NT2/D1 (cell line): ENCODE measurements around the gene MAN2A1.

ENCODE experiments used
- DNase-seq: peaks from one replicate; pipeline ENCODE4 v3.0.0-alpha.2; 2011; ENCODE audit warnings: low read depth, low spot score
- H3K27me3 ChIP-seq: 2 replicates; pipeline ENCODE4 v1.6.0; 2011; ENCODE audit warnings: mild to moderate bottlenecking; ENCODE audit not compliant: insufficient read length, insufficient read depth
- H3K36me3 ChIP-seq: 2 replicates; pipeline ENCODE4 v1.6.1; 2011; ENCODE audit warnings: mild to moderate bottlenecking, low read length, mixed read lengths; ENCODE audit not compliant: insufficient read depth, insufficient read length
- H3K4me1 ChIP-seq: 2 replicates; pipeline ENCODE4 v1.5.1; 2011; ENCODE audit not compliant: insufficient read depth, insufficient read length
- H3K4me3 ChIP-seq: 2 replicates; pipeline ENCODE4 v1.5.1; 2011; ENCODE audit warnings: low read depth; ENCODE audit not compliant: insufficient read length
- H3K9ac ChIP-seq: 2 replicates; pipeline ENCODE4 v1.6.0; 2011; ENCODE audit warnings: low read depth; ENCODE audit not compliant: insufficient read length
- H3K9me3 ChIP-seq: 2 replicates; pipeline ENCODE4 v1.5.1; 2011; ENCODE audit warnings: mild to moderate bottlenecking, low read length; ENCODE audit not compliant: insufficient read depth
- SUZ12 ChIP-seq: IDR thresholded peaks from 2 replicates; pipeline ENCODE4 v1.6.1; 2011; ENCODE audit not compliant: insufficient read length, insufficient read depth; ENCODE audit errors: extremely low read depth
- YY1 ChIP-seq: IDR thresholded peaks from 2 replicates; pipeline ENCODE4 v1.6.1; 2011; ENCODE audit not compliant: insufficient read length, insufficient read depth
- ZNF274 ChIP-seq: IDR thresholded peaks from 2 replicates; pipeline ENCODE4 v1.6.1; 2011; ENCODE audit warnings: mild to moderate bottlenecking, low read depth, low read length

The MAN2A1 gene

GRCh38 chr5:109868737-109869136 is 179.0 kb downstream of the MAN2A1 start:
- H3K27me3 ChIP-seq = no peaks in the 10 kb centered on the region
- no peak for DNase-seq
- H3K4me3 ChIP-seq = no peak overlapping the region
- peaks cover 3% of the 10 kb centered on the region for H3K4me1 ChIP-seq
- TF ChIP-seq YY1 (no peak), SUZ12 (no peak), ZNF274 (no peak)
- H3K9ac ChIP-seq = no peak overlapping the region
- no peaks in the 10 kb centered on the region for H3K9me3 ChIP-seq
- peaks cover 11% of the 10 kb centered on the region for H3K36me3 ChIP-seq

DNA sequence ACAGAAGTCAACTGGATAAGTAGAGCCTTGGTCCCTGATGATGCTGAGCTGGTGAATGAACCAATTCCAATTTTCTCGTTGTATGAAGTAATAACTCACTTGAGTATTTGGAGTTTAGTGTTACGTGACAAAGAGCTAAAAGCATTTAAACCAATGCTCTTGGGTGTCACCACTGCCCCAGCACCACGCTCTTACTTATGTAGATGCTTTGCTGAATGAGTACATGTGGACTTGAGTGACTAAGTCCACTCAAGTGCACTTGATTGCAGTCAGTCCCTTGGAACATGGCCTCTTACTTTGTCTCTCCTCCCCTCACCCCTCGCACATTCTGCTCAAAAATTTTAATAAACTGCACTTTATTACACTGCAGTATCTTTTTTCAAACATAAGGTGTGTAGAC is 184.0 kb downstream of the MAN2A1 start:
- TF ChIP-seq YY1 = no peak
- H3K9me3 ChIP-seq = no peaks in the 10 kb centered on the region

GRCh38 chr5:109874108-109874507 is 184.4 kb downstream of the MAN2A1 start:
- no peak for TF ChIP-seq SUZ12
- no peak for TF ChIP-seq ZNF274
- TF ChIP-seq YY1 = no peak
- DNase-seq = no peak
- Histone ChIP-seq H3K27me3 (no peaks in the 10 kb centered on the region), H3K4me1 (no peaks in the 10 kb centered on the region), H3K36me3 (no peaks in the 10 kb centered on the region), H3K4me3 (no peak overlapping the region), H3K9ac (no peak overlapping the region), H3K9me3 (no peaks in the 10 kb centered on the region)

More for the DNA sequence above, 184.0 kb downstream of the MAN2A1 start:
- no peak for DNase-seq
- H3K9ac ChIP-seq = no peak overlapping the region
- H3K4me3 ChIP-seq = no peak overlapping the region
- no peaks in the 10 kb centered on the region for H3K4me1 ChIP-seq
- no peaks in the 10 kb centered on the region for H3K27me3 ChIP-seq
- H3K36me3 ChIP-seq = no peaks in the 10 kb centered on the region

GRCh38 chr5:109876030-109876725 is 186.5 kb downstream of the MAN2A1 start:
- no peaks in the 10 kb centered on the region for H3K36me3 ChIP-seq
- no peaks in the 10 kb centered on the region for H3K27me3 ChIP-seq
- no peaks in the 10 kb centered on the region for H3K9me3 ChIP-seq
- H3K4me1 ChIP-seq = no peaks in the 10 kb centered on the region
- no peak overlapping the region for H3K9ac ChIP-seq
- no peak for TF ChIP-seq SUZ12
- no peak for TF ChIP-seq YY1
- TF ChIP-seq ZNF274 = no peak
- DNase-seq = no peak
- H3K4me3 ChIP-seq = no peak overlapping the region

DNA sequence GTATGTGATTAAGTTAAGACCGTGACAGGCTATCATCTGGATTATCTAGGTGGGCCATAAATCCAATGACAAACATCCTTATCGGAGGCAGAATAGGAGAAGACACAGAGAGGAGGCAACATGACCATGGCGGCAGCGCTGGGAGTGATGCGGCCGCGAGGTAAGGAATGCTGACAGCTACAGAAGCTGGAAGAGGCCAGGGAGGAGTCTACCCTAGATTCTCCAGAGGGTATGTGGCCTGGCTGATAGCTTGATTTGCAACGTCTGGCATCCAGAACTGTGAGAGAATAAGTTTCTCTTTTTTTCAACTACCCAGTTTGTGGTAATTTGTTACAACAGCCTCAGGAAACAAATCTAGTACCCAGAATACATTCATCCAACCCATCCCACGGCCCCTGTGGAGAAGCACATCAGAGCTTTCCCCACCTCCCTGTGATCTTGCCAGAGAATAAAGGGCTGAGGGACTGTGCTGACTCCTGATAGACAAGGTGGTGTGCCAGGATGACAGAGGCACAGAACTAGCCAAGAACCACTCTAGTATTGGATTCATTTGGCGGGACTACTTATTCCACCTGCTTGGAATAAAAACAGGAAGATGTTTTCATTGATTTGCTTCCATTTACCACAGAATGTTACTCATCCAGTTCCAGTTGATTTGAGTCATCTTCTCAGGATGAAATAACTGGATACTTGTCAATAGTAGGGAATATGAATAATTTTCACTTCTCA is 187.4 kb downstream of the MAN2A1 start:
- Histone ChIP-seq H3K27me3 (no peaks in the 10 kb centered on the region), H3K9me3 (no peaks in the 10 kb centered on the region), H3K4me1 (no peaks in the 10 kb centered on the region), H3K9ac (no peak overlapping the region), H3K36me3 (no peaks in the 10 kb centered on the region), H3K4me3 (no peak overlapping the region)
- TF ChIP-seq SUZ12 (no peak), YY1 (no peak)
- DNase-seq = no peak

- Histone ChIP-seq H3K27me3 (no peaks in the 10 kb centered on the region), H3K36me3 (no peaks in the 10 kb centered on the region), H3K4me1 (no peaks in the 10 kb centered on the region), H3K4me3 (no peak overlapping the region), H3K9ac (no peak overlapping the region), H3K9me3 (no peaks in the 10 kb centered on the region)
- no peak for DNase-seq
- no peak for TF ChIP-seq ZNF274
- TF ChIP-seq SUZ12 = no peak
- no peak for TF ChIP-seq YY1
Measured at GRCh38 chr5:109877670-109878045, 187.9 kb downstream of the MAN2A1 start.

DNA sequence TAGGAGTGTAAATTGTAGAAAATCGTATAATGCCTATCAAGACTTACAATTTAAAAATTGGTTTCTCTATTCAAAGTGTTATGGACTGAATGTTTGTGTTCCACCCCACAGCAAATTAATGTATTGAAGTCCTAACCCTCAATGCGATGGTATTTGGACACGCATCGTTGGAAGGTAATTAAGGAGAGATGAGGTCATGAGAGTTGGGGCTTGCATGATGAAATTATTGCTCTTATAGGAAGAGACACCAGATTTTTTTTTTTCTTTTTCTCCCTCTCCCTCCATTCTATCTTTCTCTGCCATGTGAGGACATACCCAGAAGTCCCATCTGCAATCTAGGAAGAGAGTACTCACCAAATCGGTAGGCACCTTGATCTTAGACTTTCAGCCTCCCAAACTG is 189.2 kb downstream of the MAN2A1 start:
- Histone ChIP-seq H3K36me3 (no peaks in the 10 kb centered on the region), H3K9ac (no peak overlapping the region)

More for the DNA sequence above, 189.2 kb downstream of the MAN2A1 start:
- H3K4me1 ChIP-seq = no peaks in the 10 kb centered on the region
- no peaks in the 10 kb centered on the region for H3K9me3 ChIP-seq
- H3K4me3 ChIP-seq = no peak overlapping the region
- no peak for TF ChIP-seq SUZ12
- TF ChIP-seq YY1 = no peak
- no peak for TF ChIP-seq ZNF274
- DNase-seq = no peak
- H3K27me3 ChIP-seq = no peaks in the 10 kb centered on the region
